ENCODE data around the gene COL23A1. TPM values are rescaled to one million over a fixed set of nuclear protein-coding genes. Genes with fewer than 3 reads are reported as not detected.

The COL23A1 gene
- total and polyA plus RNA-seq, 2 donors (not counting 1 experiment from before 2014, with no cell fraction given) = 0.20 TPM; not detected in 1

GRCh38 chr5:178361657-178362445, 228.3 kb downstream of the COL23A1 start:
- ChIA-PET CTCF (no interaction called here), POLR2A (no interaction called here)
- no peaks in the 10 kb centered on the region for H3K36me3 ChIP-seq (replicated peaks in 1 of 2; ENCODE audit: control extremely low read depth in 1 of 2, control insufficient read depth in 1 of 2, extremely low read depth in 1 of 2, insufficient read depth in 2 of 2, low read length in 1 of 2)
- no peak overlapping the region for H3K27ac ChIP-seq (ENCODE audit: low read length in 2 of 2)
- H3K79me2 ChIP-seq (ENCODE audit: control insufficient read depth, insufficient read depth, low read length) = no peaks in the 10 kb centered on the region
- H3K27me3 ChIP-seq (replicated peaks in 1 of 4; ENCODE audit: control extremely low read depth in 1 of 4, control insufficient read depth in 3 of 4, insufficient read depth in 4 of 4, low read length in 3 of 4) = peaks cover 0 to 5% (median 0%) of the 10 kb centered on the region in 4 experiments
- no peak overlapping the region for H3K9ac ChIP-seq (ENCODE audit: low read length)
- H3K4me3 ChIP-seq (ENCODE audit: control extremely low read depth in 1 of 5, extremely low read depth in 1 of 5, insufficient read depth in 1 of 5, low read depth in 2 of 5, low read length in 4 of 5) = no peak overlapping the region
- no peak overlapping the region for H3K27ac Mint-ChIP-seq
- no peak overlapping the region for H3K4me2 ChIP-seq (replicated peaks; ENCODE audit: low read depth, low read length, poor library complexity, severe bottlenecking)
- H2AFZ ChIP-seq (ENCODE audit: insufficient read depth, low read depth, low read length, poor library complexity, severe bottlenecking) = no peak overlapping the region
- no peak for ATAC-seq (ENCODE audit: low read depth)
- intact Hi-C loops (cut with micrococcal nuclease) = no loop called here
- WGBS (ENCODE audit: insufficient coverage) = 90% methylated on average over 10 of the region's 19 CpGs
- TF ChIP-seq EZH2 (IDR thresholded peaks at IDR 0.05; ENCODE audit: borderline replicate concordance, insufficient read depth, low read depth, low read length, poor library complexity, severe bottlenecking) (no peak), CTCF (IDR thresholded peaks at IDR 0.05) (no peak)
- H3K4me3 Mint-ChIP-seq = no peak overlapping the region
- DNase-seq = no peak
- peaks cover 0 to 3% (median 0%) of the 10 kb centered on the region in 3 donors for H3K9me3 ChIP-seq (ENCODE audit: control extremely low read depth in 1 of 3, control insufficient read depth in 2 of 3, insufficient read depth in 1 of 3, low read length in 2 of 3)
- no peaks in the 10 kb centered on the region for H3K4me1 ChIP-seq (ENCODE audit: control insufficient read depth in 2 of 2, insufficient read depth in 2 of 2, low read length in 2 of 2)
- no peaks in the 10 kb centered on the region for H3K4me1 Mint-ChIP-seq
- no peaks in the 10 kb centered on the region for H4K20me1 ChIP-seq (ENCODE audit: control insufficient read depth, insufficient read depth, low read length, poor library complexity, severe bottlenecking)
- peaks cover 19% of the 10 kb centered on the region for H3K27me3 Mint-ChIP-seq
- no peaks in the 10 kb centered on the region for H3K9me3 Mint-ChIP-seq (ENCODE audit: insufficient read depth)

GRCh38 chr5:178360926-178361235, 229.3 kb downstream of the COL23A1 start:
- H3K79me2 ChIP-seq (ENCODE audit: control insufficient read depth, insufficient read depth, low read length) = no peaks in the 10 kb centered on the region
- ChIA-PET CTCF (no interaction called here), POLR2A (interaction anchor here (0.6 kb wide), 1 partner anchor 36 kb away, joined by 3 read pairs; no protein-coding TSS in a partner anchor)
- H3K4me3 Mint-ChIP-seq = no peak overlapping the region
- peaks cover 18% of the 10 kb centered on the region for H3K27me3 Mint-ChIP-seq
- no peak overlapping the region for H3K27ac Mint-ChIP-seq
- H3K4me3 ChIP-seq (ENCODE audit: control extremely low read depth in 1 of 5, extremely low read depth in 1 of 5, insufficient read depth in 1 of 5, low read depth in 2 of 5, low read length in 4 of 5) = no peak overlapping the region
- no peaks in the 10 kb centered on the region for H4K20me1 ChIP-seq (ENCODE audit: control insufficient read depth, insufficient read depth, low read length, poor library complexity, severe bottlenecking)
- DNase-seq = no peak
- no peaks in the 10 kb centered on the region for H3K9me3 Mint-ChIP-seq (ENCODE audit: insufficient read depth)
- H3K4me1 ChIP-seq (ENCODE audit: control insufficient read depth in 2 of 2, insufficient read depth in 2 of 2, low read length in 2 of 2) = no peaks in the 10 kb centered on the region
- 85% methylated on average over 5 of the region's 5 CpGs for WGBS (ENCODE audit: insufficient coverage)
- H3K4me2 ChIP-seq (replicated peaks; ENCODE audit: low read depth, low read length, poor library complexity, severe bottlenecking) = no peak overlapping the region
- H3K9me3 ChIP-seq (ENCODE audit: control extremely low read depth in 1 of 3, control insufficient read depth in 2 of 3, insufficient read depth in 1 of 3, low read length in 2 of 3) = peaks cover 0 to 3% (median 0%) of the 10 kb centered on the region in 3 donors
- intact Hi-C loops (cut with micrococcal nuclease) = no loop called here
- no peaks in the 10 kb centered on the region for H3K36me3 ChIP-seq (replicated peaks in 1 of 2; ENCODE audit: control extremely low read depth in 1 of 2, control insufficient read depth in 1 of 2, extremely low read depth in 1 of 2, insufficient read depth in 2 of 2, low read length in 1 of 2)
- ATAC-seq (ENCODE audit: low read depth) = no peak
- H3K27ac ChIP-seq (ENCODE audit: low read length in 2 of 2) = no peak overlapping the region
- H2AFZ ChIP-seq (ENCODE audit: insufficient read depth, low read depth, low read length, poor library complexity, severe bottlenecking) = no peak overlapping the region
- H3K4me1 Mint-ChIP-seq = peaks cover 3% of the 10 kb centered on the region
- H3K27me3 ChIP-seq (replicated peaks in 1 of 4; ENCODE audit: control extremely low read depth in 1 of 4, control insufficient read depth in 3 of 4, insufficient read depth in 4 of 4, low read length in 3 of 4) = peaks cover 0 to 13% (median 0%) of the 10 kb centered on the region in 4 experiments
- TF ChIP-seq EZH2 (IDR thresholded peaks at IDR 0.05; ENCODE audit: borderline replicate concordance, insufficient read depth, low read depth, low read length, poor library complexity, severe bottlenecking) (no peak), CTCF (IDR thresholded peaks at IDR 0.05) (no peak)
- no peak overlapping the region for H3K9ac ChIP-seq (ENCODE audit: low read length)

All from B cell (primary cell).